Neural cell (in vitro differentiated cells): ENCODE measurements around the gene PFKL.

Experiments used
- CTCF ChIP-seq: fragments of 450-650 bp; IDR thresholded peaks from 2 replicates; pipeline ENCODE4 v1.5.1; 2014; ENCODE audit warnings: antibody characterized with exemption, mild to moderate bottlenecking, moderate library complexity; ENCODE audit not compliant: poor library complexity, severe bottlenecking
- EZH2 ChIP-seq: fragments of 200-600, 300-800 bp; shearing (Covaris generic), sonication (generic); IDR thresholded peaks from 2 replicates; pipeline ENCODE4 v1.6.1; 2014; ENCODE audit warnings: antibody characterized with exemption, low read length, borderline replicate concordance, mild to moderate bottlenecking; ENCODE audit not compliant: insufficient read depth, poor library complexity, severe bottlenecking
- POLR2AphosphoS5 ChIP-seq: IDR thresholded peaks from 2 replicates; pipeline ENCODE4 v1.6.1; 2012
- SMC3 ChIP-seq: fragments of 450-650 bp; conservative IDR thresholded peaks from 2 replicates; pipeline ENCODE4 v1.6.1; 2014; ENCODE audit warnings: antibody characterized with exemption, mild to moderate bottlenecking, moderate library complexity; ENCODE audit not compliant: poor library complexity

DNA sequence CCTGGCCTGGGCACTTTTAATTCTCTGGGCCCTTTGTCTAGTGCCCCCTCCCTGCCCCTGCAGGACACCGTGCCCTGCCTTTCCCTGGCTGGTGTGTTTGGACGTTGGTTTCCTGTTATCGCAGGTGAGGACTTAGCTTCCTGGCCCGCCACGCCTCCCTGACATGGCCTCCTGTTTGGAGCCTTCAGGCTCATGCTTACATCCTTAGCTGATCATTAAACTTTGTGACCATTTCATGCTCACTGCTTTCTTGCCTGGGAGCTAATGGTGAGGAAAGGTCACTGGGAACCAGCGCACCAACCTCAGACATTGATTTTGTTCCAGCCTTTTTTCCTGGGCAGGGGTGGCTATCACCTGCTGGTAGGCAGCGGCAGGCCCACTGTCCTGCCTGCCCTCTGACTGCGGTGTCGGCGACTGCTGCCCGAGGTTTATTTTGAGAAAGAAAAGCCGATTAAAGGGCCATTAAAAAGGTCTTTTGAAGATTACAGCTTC lies 3.7 kb downstream of the PFKL start:
- TF ChIP-seq CTCF (no peak), SMC3 (no peak), POLR2AphosphoS5 (no peak), EZH2 (no peak)
